ENCODE results near the gene MEA1. TPM values are rescaled to one million over a fixed set of nuclear protein-coding genes. Genes with fewer than 3 reads are reported as not detected.

Gene MEA1
- total RNA-seq, 1 experiment from 2014 or later = 77.6 TPM

DNA sequence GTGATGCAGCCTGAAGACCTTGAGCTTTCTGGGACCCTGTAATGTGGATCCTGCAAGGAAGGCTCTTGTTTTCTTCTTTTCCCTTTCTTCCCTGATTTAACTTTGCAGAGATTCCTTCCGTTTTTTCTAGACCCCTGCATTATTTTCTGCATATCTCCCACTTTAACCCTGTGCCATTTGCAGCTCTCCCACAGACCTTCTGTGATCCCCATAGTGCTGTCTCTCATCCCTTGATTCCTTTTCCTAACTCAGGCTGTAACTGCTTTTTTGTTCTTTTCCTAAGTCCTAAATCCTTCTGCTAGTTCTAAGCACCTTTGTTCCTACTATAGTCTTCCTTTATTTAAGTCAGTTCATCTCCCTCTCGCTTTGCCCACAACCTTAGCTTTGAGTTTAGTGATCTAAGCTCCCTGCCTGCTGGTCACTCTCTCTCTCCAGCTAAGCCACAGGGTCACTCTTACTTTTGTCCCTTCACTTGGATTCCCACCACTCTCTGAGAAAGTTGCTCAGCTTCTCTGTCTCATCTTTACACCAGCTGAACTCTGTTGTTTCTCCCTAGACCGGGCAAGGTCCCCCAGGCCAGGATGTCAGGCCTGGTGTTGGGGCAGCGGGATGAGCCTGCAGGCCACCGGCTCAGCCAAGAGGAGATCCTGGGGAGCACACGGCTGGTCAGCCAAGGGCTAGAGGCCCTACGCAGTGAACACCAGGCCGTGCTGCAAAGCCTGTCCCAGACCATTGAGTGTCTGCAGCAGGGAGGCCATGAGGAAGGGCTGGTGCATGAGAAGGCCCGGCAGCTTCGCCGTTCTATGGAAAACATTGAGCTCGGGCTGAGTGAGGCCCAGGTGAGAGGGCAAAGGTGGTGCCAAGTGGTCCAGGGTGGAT is 47.2 kb upstream of the MEA1 start:
- Histone ChIP-seq H2AFZ (no peak overlapping the region), H3K36me3 (ENCODE audit: low read depth) (no peaks in the 10 kb centered on the region; the same call in 1 of the 2 replicates), H3K27ac (peak overlapping the region; percentile 61), H4K20me1 (ENCODE audit: insufficient read depth) (no peaks in the 10 kb centered on the region), H3K27me3 (ENCODE audit: insufficient read depth, low read depth) (no peaks in the 10 kb centered on the region), H3K9me2 (ENCODE audit: insufficient read depth) (no peaks in the 10 kb centered on the region), H3K9me3 (ENCODE audit: insufficient read depth, low read depth) (no peaks in the 10 kb centered on the region), H3K79me2 (ENCODE audit: low read depth) (peaks cover 32% of the 10 kb centered on the region), H3K4me1 (replicated peaks; ENCODE audit: insufficient read depth) (peaks cover 22% of the 10 kb centered on the region), H3K4me2 (peak overlapping the region; percentile 86), H3F3A (ENCODE audit: insufficient read depth, low read depth) (peaks cover 15% of the 10 kb centered on the region; the same call in 1 of the 2 replicates), H3K4me3 (peak overlapping the region; percentile 80)
- POLR2A ChIA-PET (ENCODE audit: unreplicated experiment) = interaction anchor here (0.6 to 0.7 kb wide), 4 partner anchors 15 to 1024 kb away, joined by 3 to 5 read pairs (median 4); partner anchors contain the start of gene PTK7
- TSS peak; percentile 38 for BruUV-seq (replicated peaks)
- CTCF ChIA-PET = interaction anchor here (0.6 kb wide), 1 partner anchor 83 kb away, joined by 3 read pairs; no protein-coding TSS in a partner anchor
- DNase-seq = no peak
- intact Hi-C loops (cut with micrococcal nuclease; ENCODE audit: unreplicated experiment) = no loop called here
- TF ChIP-seq, protein P1, sequence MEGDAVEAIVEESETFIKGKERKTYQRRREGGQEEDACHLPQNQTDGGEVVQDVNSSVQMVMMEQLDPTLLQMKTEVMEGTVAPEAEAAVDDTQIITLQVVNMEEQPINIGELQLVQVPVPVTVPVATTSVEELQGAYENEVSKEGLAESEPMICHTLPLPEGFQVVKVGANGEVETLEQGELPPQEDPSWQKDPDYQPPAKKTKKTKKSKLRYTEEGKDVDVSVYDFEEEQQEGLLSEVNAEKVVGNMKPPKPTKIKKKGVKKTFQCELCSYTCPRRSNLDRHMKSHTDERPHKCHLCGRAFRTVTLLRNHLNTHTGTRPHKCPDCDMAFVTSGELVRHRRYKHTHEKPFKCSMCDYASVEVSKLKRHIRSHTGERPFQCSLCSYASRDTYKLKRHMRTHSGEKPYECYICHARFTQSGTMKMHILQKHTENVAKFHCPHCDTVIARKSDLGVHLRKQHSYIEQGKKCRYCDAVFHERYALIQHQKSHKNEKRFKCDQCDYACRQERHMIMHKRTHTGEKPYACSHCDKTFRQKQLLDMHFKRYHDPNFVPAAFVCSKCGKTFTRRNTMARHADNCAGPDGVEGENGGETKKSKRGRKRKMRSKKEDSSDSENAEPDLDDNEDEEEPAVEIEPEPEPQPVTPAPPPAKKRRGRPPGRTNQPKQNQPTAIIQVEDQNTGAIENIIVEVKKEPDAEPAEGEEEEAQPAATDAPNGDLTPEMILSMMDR (conservative IDR thresholded peaks at IDR 0.05) = no peak
- no peak for TF ChIP-seq EZH2 (IDR thresholded peaks at IDR 0.05; ENCODE audit: low read depth)

DNA sequence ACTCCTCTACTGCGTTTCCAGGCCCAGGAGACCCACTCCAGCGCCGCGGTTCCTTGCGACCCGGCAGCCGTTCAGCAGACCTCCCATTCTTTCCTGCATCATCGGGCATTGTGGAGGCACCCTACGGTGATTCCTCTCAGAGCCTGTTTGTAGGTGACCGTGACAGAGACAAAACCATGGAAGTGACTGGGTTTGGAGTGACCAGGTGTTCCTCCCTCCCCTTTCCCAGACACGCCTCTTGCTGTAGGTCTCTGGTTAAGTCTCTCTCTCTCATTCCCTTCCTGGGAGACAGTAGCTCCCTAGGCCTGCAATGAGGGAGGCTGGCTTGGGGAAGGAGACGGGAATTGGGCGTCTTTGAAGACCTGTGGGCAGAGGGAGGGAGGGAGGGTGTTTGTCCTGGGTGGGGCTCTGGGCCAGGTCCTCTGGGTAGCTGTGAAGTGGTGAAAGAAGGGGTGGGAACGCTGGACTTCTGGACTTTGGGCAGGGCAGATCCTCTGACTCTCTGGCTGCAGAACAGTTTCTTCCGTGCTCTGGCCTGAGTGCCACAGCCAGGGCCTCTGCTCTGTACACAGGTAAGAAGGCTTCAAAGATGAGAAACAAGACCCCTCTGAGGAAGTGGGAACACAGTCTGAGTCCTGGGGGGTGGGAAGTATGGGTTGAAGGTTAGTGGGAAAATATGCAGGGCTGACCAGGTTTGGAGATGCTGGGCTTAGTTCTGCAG is 46.4 kb upstream of the MEA1 start:
- H3K4me2 ChIP-seq = peak overlapping the region; percentile 86
- POLR2A ChIA-PET (ENCODE audit: unreplicated experiment) = interaction anchor here (0.6 to 1.1 kb wide), 6 partner anchors 16 to 1025 kb away, joined by 3 to 6 read pairs (median 4); partner anchors contain the start of genes CNPY3 and PTK7
- H3K4me1 ChIP-seq (replicated peaks; ENCODE audit: insufficient read depth) = peaks cover 22% of the 10 kb centered on the region
- H3K9me2 ChIP-seq (ENCODE audit: insufficient read depth) = no peaks in the 10 kb centered on the region
- peak overlapping the region; percentile 80 for H3K4me3 ChIP-seq
- no TSS peak for BruUV-seq (replicated peaks)
- H2AFZ ChIP-seq = peak overlapping the region; percentile 87
- H3K27ac ChIP-seq = peak overlapping the region; percentile 61
- H3F3A ChIP-seq (ENCODE audit: insufficient read depth, low read depth) = peaks cover 19% of the 10 kb centered on the region; the same call in 1 of the 2 replicates
- TF ChIP-seq EZH2 (IDR thresholded peaks at IDR 0.05; ENCODE audit: low read depth) = no peak
- TF ChIP-seq, protein P1 (conservative IDR thresholded peaks at IDR 0.05) = no peak
- DNase-seq = peak; percentile 62 to 74
- H3K79me2 ChIP-seq (ENCODE audit: low read depth) = peaks cover 32% of the 10 kb centered on the region
- CTCF ChIA-PET = interaction anchor here (0.6 to 1.2 kb wide), 2 partner anchors 84 kb away, joined by 3 to 4 read pairs; no protein-coding TSS in a partner anchor
- no peaks in the 10 kb centered on the region for H4K20me1 ChIP-seq (ENCODE audit: insufficient read depth)
- intact Hi-C loops (cut with micrococcal nuclease; ENCODE audit: unreplicated experiment) = no loop called here
- no peaks in the 10 kb centered on the region for H3K9me3 ChIP-seq (ENCODE audit: insufficient read depth, low read depth)
- no peaks in the 10 kb centered on the region; the same call in 1 of the 2 replicates for H3K36me3 ChIP-seq (ENCODE audit: low read depth)
- no peaks in the 10 kb centered on the region for H3K27me3 ChIP-seq (ENCODE audit: insufficient read depth, low read depth)

Measured in PC-9 (cell line).